NOMO-1 treated with DMSO at 0.1 percent for 48 hours (cell line): Measurements from ENCODE around the gene SLC26A8.

Experiments
- DNase-seq: peaks from one replicate; lab custom pipeline; 2025; ENCODE audit not compliant: unreplicated experiment; lab: John Stamatoyannopoulos, UW

The SLC26A8 gene, protein sequence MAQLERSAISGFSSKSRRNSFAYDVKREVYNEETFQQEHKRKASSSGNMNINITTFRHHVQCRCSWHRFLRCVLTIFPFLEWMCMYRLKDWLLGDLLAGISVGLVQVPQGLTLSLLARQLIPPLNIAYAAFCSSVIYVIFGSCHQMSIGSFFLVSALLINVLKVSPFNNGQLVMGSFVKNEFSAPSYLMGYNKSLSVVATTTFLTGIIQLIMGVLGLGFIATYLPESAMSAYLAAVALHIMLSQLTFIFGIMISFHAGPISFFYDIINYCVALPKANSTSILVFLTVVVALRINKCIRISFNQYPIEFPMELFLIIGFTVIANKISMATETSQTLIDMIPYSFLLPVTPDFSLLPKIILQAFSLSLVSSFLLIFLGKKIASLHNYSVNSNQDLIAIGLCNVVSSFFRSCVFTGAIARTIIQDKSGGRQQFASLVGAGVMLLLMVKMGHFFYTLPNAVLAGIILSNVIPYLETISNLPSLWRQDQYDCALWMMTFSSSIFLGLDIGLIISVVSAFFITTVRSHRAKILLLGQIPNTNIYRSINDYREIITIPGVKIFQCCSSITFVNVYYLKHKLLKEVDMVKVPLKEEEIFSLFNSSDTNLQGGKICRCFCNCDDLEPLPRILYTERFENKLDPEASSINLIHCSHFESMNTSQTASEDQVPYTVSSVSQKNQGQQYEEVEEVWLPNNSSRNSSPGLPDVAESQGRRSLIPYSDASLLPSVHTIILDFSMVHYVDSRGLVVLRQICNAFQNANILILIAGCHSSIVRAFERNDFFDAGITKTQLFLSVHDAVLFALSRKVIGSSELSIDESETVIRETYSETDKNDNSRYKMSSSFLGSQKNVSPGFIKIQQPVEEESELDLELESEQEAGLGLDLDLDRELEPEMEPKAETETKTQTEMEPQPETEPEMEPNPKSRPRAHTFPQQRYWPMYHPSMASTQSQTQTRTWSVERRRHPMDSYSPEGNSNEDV

DNA sequence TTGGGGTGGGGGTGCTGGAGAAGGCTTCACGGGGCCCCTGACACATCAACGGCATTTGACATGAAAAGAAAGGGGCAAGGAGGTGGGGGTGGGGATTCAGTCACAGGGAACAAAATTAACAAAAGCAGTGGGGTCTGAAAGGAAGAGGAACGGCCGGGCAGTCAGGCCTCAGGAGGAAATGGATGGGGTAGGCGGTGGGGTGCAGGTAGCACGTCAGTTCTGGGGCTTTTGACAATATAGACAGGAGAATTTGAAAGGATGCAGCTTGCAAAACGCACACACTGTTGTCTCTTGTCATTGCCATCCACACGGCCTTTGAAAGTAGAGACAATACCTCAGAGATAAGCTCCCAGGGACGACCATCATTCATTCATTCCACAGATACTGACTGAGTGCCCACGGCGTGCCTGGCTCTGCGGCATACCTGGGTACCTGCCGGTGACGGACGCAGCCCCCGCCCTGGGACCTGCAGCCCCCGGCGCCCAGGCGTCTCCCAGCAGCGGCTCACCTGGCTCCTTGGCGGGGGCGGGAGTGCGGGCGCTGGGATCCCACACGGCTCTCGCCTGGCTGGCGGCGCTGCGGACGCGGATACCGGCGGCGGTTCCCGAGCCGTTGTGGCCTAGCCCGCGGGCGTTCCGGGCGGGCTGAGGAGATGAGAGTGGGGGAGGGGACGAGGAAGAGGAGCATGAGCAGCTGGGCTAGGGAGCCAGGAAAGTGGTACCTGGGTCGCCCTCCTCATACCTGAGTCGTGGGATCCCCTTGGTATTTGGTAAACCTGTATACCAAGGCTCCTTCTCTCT, at the start of gene SLC26A8:
Gene SLC26A8 (minus strand): TSS at position 646 of the 800 bp plus-strand sequence. CDS start 4,934 bp downstream, outside the sequence.
- no peak for DNase-seq

DNA sequence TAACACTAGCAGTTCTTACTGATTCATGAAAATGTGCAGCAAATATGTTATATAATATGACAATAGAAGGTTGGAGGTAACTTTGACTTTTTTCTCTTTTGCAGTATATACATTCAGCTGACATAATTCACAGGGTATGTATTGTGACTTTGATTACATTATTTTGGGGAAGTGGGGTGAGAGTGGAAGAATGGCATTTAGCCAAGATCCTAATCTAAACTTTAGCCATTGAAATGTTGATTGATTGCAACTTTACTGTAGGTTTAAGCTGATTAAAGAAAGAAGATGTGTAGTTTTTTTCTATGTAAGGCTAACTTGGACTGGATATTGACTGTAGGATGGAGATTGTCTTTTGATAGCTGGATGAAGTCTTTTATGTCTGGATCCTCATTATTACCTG, 49.1 kb upstream of the SLC26A8 start:
- no peak for DNase-seq

DNA sequence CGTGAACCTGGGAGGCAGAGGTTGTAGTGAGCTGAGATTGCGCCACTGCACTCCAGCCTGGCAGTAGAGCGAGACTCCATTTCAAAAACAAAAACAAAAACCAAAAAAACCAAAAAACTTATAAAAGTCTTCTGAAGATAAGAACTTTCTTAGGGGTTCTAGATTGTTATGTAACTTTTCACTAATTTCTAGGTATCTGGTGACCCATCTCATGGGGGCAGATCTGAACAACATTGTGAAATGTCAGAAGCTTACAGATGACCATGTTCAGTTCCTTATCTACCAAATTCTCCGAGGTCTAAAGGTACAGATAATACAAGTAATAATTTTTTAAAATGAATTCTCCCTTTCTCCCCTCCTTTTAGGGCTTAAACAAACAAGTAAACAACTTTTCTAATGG, 48.2 kb upstream of the SLC26A8 start:
- no peak for DNase-seq

DNA sequence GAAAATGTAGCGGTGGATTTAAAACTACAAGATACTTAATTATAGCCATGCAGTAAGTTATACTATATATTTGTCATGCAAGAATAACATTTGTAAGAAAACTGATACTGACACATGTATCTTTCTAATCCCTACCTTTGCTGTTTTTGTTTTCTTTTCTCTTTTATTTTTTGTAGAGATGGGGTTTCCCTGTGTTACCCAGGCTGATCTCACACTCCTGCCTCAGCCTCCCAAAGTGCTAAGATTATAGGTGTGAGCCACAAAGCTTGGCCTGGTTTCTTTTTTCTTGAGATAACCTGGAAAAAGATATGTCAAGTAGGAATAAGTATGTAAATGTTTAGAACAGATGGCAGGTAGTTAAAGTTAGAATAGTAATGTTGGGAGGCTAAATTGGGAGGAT, 47.3 kb upstream of the SLC26A8 start:
- DNase-seq = no peak

DNA sequence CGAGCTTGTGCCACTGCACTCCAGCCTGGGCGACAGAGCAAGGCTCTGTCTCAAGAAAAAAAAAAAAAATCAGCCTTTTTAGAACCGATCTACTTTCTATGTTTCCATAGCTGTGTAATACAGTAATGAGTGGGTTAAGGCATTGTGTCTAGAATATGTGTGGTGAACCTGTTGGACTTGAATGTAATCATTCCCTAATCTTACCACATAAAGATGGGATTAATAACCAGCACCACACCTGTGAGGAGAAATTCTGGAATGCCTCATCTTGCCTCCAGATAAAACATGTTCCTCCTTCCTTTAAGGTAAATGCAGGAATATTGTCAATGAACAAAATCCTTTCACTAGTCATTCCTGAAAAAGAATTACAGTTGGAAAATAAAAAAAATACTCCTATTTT, 46.8 kb upstream of the SLC26A8 start:
- DNase-seq = no peak

DNA sequence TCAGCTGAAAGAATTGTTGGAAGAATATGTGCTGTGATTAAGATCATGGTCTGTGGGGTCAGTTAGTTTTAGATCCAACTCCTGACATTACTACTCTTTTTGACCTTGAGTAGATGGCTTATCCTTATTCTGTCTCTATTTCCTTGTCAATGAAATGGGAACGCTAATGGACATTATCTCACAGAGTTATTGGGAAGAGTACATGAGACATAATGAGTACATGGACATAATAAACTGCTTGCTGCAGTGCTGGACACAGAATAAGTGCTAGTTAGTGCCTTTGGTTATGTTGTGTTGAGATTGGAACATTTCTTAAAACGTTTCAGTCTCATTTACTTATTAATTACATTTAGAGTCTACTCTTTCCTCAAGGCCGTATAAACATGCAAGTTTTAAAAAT, 45.8 kb upstream of the SLC26A8 start:
- no peak for DNase-seq

DNA sequence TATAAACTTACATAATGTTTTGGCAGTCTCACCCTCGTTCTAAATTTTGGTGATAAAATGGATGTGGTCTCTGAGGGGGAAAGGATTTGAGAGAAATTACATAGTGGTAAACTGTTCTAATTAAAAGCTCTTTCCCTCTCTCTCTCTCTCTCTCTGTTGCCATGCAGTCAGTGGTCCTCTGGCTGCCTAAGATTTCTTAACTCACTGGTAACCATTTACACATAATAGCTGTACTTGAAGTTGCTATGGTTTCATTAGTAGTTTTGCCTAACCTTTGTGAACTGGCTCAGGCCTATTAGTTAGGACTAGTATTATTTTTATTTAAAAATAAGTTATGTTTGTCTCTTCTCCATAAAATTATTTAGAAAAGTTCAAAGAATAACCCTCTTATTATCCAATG, 45.1 kb upstream of the SLC26A8 start:
- no peak for DNase-seq

DNA sequence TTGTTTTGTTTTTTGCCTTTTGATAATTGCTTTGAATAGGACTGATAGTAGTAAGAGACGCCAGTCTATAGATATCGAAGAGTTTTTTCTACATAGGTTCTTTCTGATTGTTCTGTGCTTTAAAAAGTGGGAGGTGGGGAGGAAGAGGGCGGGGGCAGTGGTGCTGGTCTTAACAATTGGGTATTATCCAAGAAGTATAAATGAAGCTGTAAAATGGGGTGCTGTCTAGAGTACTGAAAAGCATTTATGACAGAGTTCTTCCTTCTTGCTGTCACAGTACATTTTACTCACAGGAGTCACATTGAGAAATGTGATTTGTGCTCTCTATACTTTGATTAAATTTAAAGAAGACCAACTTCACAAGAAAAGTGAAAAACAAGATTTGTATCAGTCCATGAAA, 44.1 kb upstream of the SLC26A8 start:
- no peak for DNase-seq

DNA sequence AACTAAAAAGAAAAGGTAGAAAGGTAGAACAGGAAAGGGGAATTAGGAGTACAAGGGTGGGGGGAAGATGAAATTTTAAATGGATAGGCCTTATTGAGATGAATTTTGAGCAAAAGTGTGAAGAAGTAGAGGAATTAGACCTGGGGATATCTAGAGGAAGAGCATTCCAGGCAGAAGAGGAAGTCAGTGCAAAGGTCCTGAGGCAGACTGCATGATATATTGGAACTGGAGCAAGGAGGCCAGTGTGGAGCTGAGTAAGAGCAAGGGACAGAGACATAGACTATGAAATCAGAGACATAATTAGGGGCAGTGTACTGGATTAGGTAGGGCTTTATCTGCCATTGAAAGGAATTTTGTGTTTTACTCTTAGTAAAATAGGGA, 43.6 kb upstream of the SLC26A8 start:
- no peak for DNase-seq

DNA sequence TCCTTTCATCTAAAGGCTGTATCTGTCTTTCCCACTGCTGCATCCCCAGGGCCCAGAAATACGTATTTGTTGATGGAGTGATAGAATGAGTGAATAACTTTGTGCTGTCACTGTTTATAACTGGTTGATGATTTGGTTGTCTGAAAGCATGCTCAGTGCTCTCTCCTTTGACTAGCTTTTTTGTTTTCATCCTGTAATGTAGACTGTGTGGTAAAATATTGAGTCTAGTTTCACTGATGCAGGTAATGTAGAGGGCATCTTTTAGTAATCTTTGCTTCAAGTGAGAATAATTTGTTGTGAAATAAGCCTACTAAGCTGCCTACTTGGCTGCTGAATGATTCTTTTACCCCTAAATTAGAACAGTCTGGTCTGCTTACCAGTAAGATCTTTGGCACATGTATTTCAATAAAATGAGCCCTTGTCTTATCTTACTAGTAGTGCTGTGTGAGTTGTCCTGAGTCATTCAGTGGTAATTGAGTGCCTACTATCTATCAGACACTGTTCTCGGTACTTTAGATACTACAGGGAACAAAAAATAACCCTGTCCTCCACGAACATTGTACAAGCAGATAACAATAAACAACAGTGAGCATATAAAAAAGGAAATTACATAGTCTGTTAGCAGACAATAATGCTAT, 43.1 kb upstream of the SLC26A8 start:
- no peak for DNase-seq

DNA sequence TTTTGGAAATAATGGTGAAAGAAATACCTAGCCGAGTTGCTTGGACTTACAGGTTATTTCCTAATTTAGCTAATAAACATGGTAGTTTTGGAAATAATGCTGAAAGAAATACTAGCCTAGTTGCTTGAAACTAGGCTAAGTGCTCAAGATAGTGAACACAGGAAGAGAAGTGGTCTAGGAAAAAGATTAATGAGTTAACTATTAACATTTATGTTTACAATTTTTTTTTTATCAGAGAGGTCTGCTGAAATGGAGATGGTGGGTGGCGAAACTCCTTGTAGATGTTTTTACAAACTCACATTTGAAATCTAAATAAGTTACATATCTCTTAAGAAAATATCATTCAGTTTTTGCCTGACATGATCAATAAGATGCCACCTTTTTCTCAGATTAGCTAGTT, 42.4 kb upstream of the SLC26A8 start:
- DNase-seq = no peak

DNA sequence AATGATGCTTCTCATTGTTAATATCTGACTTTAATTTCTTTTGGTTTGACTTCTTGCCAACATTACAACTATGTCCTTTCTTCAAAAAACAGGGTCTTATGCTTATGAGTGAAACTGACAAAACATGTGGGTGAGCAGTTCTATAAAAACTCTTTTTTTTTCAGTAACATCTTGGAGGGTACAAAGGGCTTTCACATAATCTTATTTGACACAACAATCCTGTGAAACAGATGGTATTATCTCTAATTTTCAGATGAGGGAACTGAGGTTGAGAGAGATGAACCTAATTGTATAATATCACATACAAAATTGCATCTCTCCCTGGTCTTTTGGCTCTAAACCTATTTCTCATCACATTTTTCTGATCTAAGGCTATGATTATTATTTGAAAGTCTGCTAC, 41.5 kb upstream of the SLC26A8 start:
- no peak for DNase-seq

DNA sequence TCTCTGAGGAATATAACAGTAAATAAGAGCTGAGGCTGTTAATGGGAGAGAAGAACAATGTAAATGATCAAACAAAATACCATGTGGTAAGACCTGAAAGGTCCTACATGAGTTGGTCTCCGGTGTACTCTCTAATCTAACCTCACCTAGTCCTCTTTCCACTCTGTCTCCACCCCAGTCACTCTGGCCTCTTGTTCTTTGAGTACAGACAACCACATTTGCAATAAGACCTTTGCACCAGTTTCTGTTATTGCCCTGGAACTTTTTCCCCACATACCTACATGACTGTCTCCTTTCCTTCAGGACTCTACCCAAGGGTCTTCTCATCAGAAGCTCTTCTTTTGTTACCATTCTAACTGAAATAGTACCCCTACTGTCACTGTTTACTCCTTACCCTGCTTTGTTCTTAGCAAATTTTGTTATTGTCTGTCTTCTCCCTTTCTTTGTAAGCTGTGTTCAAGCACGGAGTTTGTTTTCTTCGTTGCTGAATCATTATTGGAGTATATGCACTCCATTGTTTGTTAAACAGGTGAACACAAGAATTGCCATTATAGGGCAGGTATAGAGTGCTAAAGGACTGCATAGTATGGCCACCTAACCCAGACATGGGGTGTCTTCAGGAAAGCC, 40.4 kb upstream of the SLC26A8 start:
- DNase-seq = no peak

DNA sequence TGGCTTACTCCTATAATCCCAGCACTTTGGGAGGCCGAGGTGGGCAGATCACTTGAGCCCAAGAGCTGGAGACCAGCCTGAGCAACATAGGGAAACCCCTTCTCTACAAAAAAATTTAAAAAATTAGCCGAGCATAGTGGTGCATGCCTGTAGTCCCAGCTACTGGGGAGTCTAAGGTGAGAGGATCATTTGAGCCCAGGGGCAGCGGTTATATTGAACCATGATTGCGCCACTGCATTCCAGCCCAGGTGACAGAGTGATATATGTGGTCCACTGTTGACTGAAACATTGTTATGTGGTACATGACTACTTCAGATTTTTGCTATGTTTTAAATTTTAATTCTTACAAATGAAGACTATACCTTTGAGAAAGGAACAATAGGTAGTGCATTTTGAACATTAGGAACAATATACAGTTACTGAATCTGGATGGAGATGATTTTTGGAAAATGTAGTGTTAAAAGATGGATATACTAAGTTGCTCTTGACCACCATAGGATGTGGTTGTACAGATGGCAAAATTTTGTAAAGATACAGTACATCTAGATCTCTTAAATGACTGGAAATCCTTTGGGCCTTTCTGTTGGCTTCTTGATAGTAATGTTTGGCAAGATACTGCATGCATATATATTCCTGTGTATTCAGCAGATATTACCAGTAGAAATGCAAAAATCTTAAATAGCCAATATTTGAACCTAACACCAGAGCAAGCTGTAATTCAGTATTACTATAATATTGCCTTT, 39.0 kb upstream of the SLC26A8 start:
- no peak for DNase-seq

DNA sequence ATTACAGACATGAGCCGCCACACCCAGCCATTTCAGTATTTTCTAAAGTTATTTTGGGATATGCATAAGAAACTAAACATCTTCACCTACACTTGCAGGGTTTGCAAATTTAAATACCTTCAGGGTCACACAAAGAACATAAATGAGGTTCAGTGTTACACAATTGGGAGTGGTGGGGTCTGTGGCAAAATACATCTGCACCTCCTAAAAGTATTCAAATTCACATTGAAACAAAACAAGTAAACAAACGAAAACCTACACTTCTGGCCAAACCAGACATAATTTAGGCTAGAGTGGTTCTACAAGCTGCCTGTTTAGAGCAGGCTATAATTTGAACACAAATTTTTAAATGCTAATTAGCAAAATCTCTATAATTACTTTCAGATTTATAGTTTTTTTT, 37.8 kb upstream of the SLC26A8 start:
- no peak for DNase-seq

DNA sequence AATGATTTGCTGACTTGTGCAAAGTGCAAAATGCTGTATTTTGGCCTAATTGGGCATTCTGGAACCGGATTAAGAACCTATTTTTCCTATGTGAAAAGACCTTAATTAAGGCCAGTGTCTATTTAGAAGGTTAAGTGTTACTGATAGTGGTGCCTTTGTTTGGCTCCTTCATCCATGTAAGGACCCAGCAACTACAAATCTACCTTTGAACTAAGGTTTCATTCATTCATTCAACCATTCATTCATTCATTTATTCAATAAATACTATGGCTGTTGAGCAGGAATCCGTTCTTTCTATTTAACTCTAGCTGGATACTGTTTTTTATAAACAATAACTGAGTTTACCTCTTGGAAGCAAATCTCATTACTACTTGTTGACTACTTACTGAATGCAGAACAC, 36.8 kb upstream of the SLC26A8 start:
- no peak for DNase-seq

DNA sequence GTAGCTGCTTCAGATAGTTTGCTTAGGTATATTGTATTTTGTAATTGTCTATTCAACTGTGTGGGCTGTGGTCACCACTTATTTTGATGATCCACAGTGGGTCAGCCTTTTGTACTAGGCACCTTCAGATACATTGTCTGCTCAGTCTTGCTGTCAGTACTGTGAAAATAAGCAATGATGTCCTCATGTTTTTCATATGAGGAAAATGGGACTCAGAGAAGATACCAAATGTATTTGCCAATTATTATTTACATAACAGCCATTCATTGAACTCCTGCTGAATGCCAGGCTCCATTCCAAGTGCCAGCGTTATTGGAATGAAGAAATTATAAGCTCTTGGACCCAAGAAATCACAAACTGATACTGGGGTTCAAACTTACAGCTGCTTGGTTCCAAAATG, 31.7 kb upstream of the SLC26A8 start:
- DNase-seq = no peak

DNA sequence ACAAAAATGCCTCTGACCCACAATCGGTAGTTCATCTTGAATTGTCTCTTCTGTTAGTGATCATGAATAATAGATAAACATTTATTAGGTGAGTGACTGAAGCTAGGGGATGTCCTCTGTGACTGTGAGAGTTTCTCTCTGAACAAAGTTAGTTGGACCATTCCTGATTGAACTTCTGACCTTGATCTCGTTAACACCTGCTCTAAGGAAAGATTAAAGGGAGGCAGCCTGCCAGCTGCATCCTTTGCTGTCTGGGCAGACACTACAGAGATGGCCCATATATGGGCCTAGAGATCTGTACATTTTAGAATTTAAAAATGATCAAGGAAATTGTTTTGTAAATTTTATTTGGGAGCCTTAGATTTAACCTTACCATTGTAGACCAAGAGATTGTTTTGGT, 30.5 kb upstream of the SLC26A8 start:
- no peak for DNase-seq

DNA sequence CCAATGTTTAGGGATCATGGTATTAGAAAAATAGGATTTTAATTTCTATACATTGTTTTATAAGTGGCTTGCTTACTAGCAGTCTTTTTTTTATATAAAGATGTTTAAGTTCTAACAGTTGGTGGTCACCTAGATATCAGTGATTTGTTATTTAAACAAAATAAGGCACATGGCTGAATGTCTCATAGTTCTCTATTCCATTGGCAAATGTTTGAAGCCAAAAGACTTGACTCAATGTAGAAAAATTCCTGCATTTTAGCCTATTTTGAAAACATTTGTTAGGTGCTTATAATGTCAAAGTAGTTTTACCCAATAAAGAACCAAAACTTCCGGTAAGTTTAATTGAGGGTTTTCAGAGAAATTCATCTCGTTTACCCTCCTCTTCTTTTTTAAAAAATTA, 30.0 kb upstream of the SLC26A8 start:
- DNase-seq = no peak

DNA sequence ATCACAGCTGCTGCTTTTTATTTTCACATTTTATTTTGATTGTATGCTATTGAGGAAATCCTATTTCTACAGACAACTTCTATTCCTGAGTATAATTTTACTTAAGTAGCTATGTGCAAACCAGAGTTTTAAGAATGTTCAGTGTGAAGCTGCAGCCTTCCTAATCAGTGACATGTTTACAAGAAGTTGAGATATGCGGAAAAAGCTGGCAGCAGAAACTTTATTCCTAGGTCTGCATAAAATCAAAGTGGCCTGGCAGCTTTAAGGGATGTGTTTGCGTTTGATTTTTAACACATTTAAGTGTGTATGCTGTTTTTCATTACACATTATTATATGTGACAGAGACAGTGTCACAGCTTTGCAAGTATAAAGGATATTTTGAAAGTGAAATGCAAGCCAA, 29.4 kb upstream of the SLC26A8 start:
- DNase-seq = no peak
